Raji (cell line): ENCODE measurements around the gene MYO1B.

Experiments used
- POLR2A ChIP-seq: IDR thresholded peaks from 2 replicates; pipeline ENCODE4 v1.6.1; 2011; ENCODE audit warnings: low read depth, low read length, control low read depth; ENCODE audit not compliant: insufficient read depth

MYO1B gene

GRCh38 chr2:191218292-191218898 is 26.8 kb upstream of the MYO1B start:
- TF ChIP-seq POLR2A, result no peak

GRCh38 chr2:191220671-191221070 is 24.5 kb upstream of the MYO1B start:
- no peak for TF ChIP-seq POLR2A

GRCh38 chr2:191221666-191222065 is 23.5 kb upstream of the MYO1B start:
- TF ChIP-seq POLR2A, result no peak

GRCh38 chr2:191222507-191222906 is 22.7 kb upstream of the MYO1B start:
- no peak for TF ChIP-seq POLR2A

- no peak for TF ChIP-seq POLR2A
Observed at GRCh38 chr2:191222952-191223351, 22.3 kb upstream of the MYO1B start.

- no peak for TF ChIP-seq POLR2A
Observed at GRCh38 chr2:191225126-191225525, 20.1 kb upstream of the MYO1B start.

GRCh38 chr2:191225690-191226089 is 19.5 kb upstream of the MYO1B start:
- no peak for TF ChIP-seq POLR2A

- TF ChIP-seq POLR2A, result no peak
Observed at GRCh38 chr2:191226196-191226595, 19.0 kb upstream of the MYO1B start.

GRCh38 chr2:191228333-191228732 is 16.9 kb upstream of the MYO1B start:
- no peak for TF ChIP-seq POLR2A

- TF ChIP-seq POLR2A, result no peak
Observed at GRCh38 chr2:191228861-191229260, 16.3 kb upstream of the MYO1B start.

GRCh38 chr2:191230174-191230573 is 15.0 kb upstream of the MYO1B start:
- TF ChIP-seq POLR2A, result no peak

- no peak for TF ChIP-seq POLR2A
Observed at GRCh38 chr2:191231995-191232394, 13.2 kb upstream of the MYO1B start.

- TF ChIP-seq POLR2A, result no peak
Observed at GRCh38 chr2:191233533-191233932, 11.7 kb upstream of the MYO1B start.

- TF ChIP-seq POLR2A, result no peak
Observed at GRCh38 chr2:191234376-191234775, 10.8 kb upstream of the MYO1B start.

GRCh38 chr2:191240871-191241270 is 4.3 kb upstream of the MYO1B start:
- no peak for TF ChIP-seq POLR2A

- no peak for TF ChIP-seq POLR2A
Observed at GRCh38 chr2:191241418-191241817, 3.8 kb upstream of the MYO1B start.

GRCh38 chr2:191243154-191243553 is 2.0 kb upstream of the MYO1B start:
- TF ChIP-seq POLR2A, result no peak
